ENCODE measurements around the gene DGAT2.

GRCh38 chr11:75773595-75774353, 5.2 kb downstream of the DGAT2 start:
- TF ChIP-seq CTCF (conservative IDR thresholded peaks at IDR 0.05) = no peak
- no peak for TF ChIP-seq EZH2 (IDR thresholded peaks at IDR 0.05; ENCODE audit: low read depth)
